ENCODE data around the gene RAB40C. TPM values are rescaled to one million over a fixed set of nuclear protein-coding genes. Genes with fewer than 3 reads are reported as not detected.

The RAB40C gene
- total and polyA plus RNA-seq, 9 of the 15 experiments (the other 6 are each of a cell fraction or from before 2014, with no cell fraction given) = 0.17 to 23.4 (median 8.7) TPM

DNA sequence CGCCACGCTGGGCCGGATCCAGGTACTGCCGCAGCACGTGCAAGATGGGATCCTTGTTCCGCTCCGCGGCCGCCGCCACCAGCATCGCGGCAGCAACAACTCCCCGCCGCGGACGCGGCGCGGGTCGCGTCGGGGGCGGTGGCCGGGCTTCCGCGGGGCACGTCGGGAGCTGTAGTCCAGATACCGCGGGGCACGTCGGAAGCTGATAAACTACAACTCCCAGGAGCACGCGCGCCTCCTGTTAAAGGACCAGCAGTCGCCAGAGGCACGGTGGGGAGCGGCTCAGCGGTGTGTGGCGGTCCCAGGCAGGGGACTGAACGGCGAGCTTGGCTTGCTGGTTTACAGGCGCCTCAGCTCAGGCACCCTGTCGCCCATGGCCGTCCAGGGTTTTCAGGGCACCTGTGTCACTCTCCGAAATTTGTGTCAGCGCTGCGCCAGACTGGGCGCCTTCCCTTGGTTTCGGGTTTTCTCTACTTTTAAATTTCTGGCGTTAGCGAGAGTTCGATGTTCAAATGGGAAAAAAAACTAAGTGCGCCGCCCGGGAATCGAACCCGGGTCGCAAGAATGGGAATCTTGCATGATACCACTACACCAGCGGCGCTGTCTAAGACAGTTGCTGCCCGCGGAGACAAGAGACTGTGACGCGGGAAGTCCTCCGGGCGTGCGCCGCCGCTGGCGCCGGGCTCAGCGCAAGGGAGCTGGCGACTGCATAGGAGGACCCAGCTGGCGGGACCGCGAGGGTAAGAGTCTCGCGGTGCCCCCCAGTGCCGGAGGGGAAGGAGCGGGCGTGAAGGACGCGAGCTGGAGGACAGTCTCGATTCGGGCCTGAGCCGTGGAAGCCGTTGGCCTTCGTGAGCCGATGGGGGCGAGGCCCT is 46.6 kb downstream of the RAB40C start, which contains the start of gene METTL26 (continued):
- TF ChIP-seq, protein P1, sequence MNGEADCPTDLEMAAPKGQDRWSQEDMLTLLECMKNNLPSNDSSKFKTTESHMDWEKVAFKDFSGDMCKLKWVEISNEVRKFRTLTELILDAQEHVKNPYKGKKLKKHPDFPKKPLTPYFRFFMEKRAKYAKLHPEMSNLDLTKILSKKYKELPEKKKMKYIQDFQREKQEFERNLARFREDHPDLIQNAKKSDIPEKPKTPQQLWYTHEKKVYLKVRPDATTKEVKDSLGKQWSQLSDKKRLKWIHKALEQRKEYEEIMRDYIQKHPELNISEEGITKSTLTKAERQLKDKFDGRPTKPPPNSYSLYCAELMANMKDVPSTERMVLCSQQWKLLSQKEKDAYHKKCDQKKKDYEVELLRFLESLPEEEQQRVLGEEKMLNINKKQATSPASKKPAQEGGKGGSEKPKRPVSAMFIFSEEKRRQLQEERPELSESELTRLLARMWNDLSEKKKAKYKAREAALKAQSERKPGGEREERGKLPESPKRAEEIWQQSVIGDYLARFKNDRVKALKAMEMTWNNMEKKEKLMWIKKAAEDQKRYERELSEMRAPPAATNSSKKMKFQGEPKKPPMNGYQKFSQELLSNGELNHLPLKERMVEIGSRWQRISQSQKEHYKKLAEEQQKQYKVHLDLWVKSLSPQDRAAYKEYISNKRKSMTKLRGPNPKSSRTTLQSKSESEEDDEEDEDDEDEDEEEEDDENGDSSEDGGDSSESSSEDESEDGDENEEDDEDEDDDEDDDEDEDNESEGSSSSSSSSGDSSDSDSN (IDR thresholded peaks at IDR 0.05; ENCODE audit: borderline replicate concordance in 1 of 2, low read depth in 2 of 2, low read length in 2 of 2) = no peak
- TF ChIP-seq MCM5 (IDR thresholded peaks at IDR 0.05; ENCODE audit: low read depth) (no peak), SRF (CRISPR knock-in tag; IDR thresholded peaks at IDR 0.05) (peak; percentile 4 to 44; a peak in 1 of 4 replicates), SMC3 (conservative IDR thresholded peaks at IDR 0.05; ENCODE audit: insufficient read depth, low read depth, low read length) (0 out of 2 replicates have a peak, but pooled peaks have one; percentile 7), ZC3H4 (CRISPR knock-in tag; IDR thresholded peaks at IDR 0.05; ENCODE audit: borderline replicate concordance) (no peak), ZNF263 (CRISPR knock-in tag; IDR thresholded peaks at IDR 0.05; ENCODE audit: borderline replicate concordance) (peak; percentile 49; the same call in 1 of the 2 replicates), CBFA2T3 (IDR thresholded peaks at IDR 0.05) (no peak), CCNT2 (IDR thresholded peaks at IDR 0.05; ENCODE audit: borderline replicate concordance, extremely low read depth, insufficient read length, low read depth, low read length) (peak; percentile 93)
- TF ChIP-seq, protein P2, sequence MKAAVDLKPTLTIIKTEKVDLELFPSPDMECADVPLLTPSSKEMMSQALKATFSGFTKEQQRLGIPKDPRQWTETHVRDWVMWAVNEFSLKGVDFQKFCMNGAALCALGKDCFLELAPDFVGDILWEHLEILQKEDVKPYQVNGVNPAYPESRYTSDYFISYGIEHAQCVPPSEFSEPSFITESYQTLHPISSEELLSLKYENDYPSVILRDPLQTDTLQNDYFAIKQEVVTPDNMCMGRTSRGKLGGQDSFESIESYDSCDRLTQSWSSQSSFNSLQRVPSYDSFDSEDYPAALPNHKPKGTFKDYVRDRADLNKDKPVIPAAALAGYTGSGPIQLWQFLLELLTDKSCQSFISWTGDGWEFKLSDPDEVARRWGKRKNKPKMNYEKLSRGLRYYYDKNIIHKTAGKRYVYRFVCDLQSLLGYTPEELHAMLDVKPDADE (conservative IDR thresholded peaks at IDR 0.05; ENCODE audit: control insufficient read depth, low read depth, low read length) = peak; percentile 92
- TF ChIP-seq, protein P3, sequence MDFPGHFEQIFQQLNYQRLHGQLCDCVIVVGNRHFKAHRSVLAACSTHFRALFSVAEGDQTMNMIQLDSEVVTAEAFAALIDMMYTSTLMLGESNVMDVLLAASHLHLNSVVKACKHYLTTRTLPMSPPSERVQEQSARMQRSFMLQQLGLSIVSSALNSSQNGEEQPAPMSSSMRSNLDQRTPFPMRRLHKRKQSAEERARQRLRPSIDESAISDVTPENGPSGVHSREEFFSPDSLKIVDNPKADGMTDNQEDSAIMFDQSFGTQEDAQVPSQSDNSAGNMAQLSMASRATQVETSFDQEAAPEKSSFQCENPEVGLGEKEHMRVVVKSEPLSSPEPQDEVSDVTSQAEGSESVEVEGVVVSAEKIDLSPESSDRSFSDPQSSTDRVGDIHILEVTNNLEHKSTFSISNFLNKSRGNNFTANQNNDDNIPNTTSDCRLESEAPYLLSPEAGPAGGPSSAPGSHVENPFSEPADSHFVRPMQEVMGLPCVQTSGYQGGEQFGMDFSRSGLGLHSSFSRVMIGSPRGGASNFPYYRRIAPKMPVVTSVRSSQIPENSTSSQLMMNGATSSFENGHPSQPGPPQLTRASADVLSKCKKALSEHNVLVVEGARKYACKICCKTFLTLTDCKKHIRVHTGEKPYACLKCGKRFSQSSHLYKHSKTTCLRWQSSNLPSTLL (IDR thresholded peaks at IDR 0.05) = peak; percentile 85
- TF ChIP-seq, protein P4, sequence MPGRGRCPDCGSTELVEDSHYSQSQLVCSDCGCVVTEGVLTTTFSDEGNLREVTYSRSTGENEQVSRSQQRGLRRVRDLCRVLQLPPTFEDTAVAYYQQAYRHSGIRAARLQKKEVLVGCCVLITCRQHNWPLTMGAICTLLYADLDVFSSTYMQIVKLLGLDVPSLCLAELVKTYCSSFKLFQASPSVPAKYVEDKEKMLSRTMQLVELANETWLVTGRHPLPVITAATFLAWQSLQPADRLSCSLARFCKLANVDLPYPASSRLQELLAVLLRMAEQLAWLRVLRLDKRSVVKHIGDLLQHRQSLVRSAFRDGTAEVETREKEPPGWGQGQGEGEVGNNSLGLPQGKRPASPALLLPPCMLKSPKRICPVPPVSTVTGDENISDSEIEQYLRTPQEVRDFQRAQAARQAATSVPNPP (IDR thresholded peaks at IDR 0.05; ENCODE audit: borderline replicate concordance, insufficient read depth, insufficient read length) = no peak
- TF ChIP-seq, protein P5, sequence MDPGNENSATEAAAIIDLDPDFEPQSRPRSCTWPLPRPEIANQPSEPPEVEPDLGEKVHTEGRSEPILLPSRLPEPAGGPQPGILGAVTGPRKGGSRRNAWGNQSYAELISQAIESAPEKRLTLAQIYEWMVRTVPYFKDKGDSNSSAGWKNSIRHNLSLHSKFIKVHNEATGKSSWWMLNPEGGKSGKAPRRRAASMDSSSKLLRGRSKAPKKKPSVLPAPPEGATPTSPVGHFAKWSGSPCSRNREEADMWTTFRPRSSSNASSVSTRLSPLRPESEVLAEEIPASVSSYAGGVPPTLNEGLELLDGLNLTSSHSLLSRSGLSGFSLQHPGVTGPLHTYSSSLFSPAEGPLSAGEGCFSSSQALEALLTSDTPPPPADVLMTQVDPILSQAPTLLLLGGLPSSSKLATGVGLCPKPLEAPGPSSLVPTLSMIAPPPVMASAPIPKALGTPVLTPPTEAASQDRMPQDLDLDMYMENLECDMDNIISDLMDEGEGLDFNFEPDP (CRISPR knock-in tag; IDR thresholded peaks at IDR 0.05) = no peak
